GM18507 (cell line): ENCODE data around the gene TAF4B.
"Not testable (repeated sequence)": the region's sequence is repeated elsewhere in the genome, so short reads cannot be mapped to it uniquely, and the experiment has no call there.

ENCODE experiments used
- DNase-seq: peaks from one replicate; pipeline ENCODE4 v3.0.0; 2011; ENCODE audit warnings: low read depth; ENCODE audit not compliant: insufficient read length; ENCODE audit errors: extremely low spot score
- FAIRE-seq: peaks from 2 replicates; lab custom pipeline; 2011; peaks lifted over from hg19 to GRCh38; lab: Jason Lieb, UNC

The TAF4B gene

GRCh38 chr18:26416652-26417150 is 190.5 kb downstream of the TAF4B start:
- FAIRE-seq (no peak), DNase-seq (no peak)

- no peak for FAIRE-seq
- DNase-seq: no peak
Observed at GRCh38 chr18:26417190-26417589, 190.9 kb downstream of the TAF4B start.

DNA sequence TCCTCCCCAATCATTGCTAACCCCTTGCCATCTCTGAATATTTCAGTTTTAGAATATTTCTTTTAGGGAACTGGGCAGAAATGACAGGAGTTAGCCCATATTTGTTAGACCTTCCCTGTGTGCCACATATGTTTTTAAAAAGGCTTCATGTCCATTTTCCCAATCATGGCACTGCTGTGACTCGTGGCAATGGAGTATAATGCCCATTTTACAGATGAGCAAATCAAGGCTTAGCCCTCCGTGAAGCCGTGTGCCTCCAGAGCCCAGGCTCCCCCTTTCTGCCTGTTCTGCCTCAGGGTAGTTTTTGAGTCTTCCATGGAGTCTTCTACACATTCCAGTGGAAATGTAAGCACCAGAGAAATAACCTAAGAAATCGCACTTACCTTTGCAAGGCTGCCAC is 192.0 kb downstream of the TAF4B start:
- DNase-seq (no peak), FAIRE-seq (no peak)

GRCh38 chr18:26419746-26420145 is 193.5 kb downstream of the TAF4B start:
- no peak for DNase-seq
- no peak for FAIRE-seq

DNA sequence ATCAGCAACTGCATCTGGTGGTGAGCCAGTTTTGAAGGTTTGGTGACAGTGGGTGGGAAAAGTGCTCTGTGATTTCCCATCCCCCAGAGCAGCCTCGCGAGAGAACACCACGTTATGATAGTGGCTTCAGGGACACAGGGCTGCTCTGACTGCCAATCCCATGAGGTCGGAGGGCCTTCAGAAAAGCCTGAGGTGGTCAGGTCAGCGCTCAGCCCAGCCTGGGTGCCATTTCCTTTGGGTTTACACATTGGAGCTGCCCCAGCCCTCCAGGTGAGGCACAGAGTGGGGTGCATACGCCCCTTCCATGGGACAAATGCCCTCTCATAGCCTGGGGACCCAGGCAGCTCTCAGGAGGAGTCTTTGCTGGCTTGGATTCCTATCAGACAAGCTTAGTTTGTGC is 195.3 kb downstream of the TAF4B start:
- FAIRE-seq (no peak), DNase-seq (no peak)

DNA sequence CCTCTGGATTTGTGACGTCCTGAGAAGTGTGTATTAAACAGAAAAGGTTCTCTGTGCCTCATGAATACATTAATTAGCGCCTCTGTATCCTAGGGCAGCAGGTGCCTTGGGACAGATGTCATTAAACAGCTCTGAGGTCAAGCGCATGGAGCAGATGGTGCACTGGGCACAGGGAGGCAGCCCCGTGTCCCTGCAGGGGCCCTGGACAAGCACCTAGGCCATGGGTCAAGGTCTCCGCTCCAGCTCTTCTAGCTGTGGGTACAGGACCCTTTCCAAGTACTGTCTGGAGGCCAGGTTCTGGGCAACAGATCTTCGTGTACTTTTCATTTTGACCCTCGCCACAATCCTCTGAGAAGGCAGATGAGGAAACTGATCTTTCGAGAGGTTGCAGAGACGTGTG is 195.7 kb downstream of the TAF4B start:
- FAIRE-seq: no peak
- DNase-seq: no peak

DNA sequence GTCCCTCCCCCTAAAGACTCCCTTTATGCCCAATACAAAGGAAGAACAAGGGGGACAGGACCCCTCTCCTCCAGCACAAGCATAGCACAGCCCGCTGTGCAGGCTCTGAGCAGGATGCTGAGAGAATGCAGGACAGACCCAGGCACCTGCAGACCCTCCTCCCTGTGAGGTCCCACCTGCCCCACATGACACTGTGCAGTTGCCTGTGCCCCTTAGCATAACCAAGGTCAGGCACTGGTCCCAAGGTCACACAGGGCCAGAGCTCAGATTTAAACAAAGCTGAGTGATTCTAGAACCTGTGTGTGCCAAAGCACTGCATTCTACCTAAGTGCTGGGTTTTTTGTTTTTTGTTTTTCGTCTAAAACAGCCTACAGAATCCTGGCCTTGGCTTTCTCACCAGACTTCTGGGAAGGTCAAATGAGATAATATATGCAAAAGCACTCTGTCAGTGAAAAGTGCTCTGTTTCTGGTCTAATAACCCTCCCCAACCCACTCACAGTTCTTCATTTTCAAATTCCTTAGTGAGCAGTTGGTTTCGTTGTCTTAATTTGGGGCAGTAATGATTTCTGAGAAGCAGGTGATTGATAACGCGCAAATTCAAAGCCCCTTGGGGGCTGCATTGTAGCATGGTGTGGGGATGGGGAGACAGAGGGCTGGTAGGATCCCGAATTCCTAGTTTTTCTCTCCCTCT is 196.4 kb downstream of the TAF4B start:
- DNase-seq: no peak
- peak; percentile 81 for FAIRE-seq

DNA sequence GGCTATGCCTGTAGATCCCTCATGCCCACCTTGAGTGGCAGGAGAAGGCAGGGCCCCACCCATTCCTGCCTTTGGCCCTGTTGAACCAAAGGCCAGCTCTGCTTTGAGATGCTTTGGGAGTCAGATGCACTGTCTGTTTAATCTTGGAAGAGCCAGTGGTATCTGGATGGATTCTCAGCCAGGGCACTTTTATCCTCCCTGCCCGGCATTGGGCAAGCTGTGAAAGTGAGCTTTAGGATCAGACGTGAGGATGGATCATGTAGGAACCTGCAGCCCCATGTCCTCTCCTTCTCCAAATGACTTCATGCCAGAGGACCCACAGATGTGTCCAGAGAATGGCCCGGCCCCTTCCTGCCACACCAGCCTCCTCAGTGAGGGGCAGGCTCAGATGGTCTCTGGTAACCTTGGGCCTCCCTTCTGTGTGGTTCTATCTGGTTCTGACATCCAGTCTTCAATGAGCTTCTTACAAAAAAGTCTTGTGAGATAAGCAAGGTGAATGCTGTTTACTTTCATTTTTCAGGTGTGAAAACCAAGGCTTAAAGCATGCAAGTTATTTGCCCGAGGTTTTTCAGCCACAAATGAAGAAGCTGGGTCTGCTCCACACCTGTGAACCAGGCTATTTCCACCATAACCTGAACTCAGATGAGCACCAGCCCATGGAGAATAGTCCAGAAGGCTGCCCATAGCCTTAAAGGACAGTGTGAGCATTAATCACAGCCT is 198.3 kb downstream of the TAF4B start:
- peak; percentile 72 for FAIRE-seq

DNA sequence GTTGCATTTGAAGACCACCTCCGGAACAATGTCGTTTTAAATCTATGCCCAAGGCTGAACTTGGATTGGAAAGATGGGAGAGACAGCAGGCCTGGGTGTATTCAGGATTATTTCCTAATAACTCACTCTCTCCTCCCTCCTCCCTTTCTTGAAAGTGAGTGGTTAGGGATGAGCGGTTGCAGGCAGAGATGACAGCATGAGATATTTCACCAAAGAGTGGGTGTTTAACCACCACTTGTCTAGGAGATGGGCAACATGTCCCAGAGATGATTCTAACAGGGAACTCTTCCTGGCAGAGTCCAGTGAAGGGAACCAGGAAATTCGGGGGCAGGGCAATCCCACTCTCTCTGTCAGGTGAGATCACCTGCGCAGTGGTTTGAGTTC is 198.9 kb downstream of the TAF4B start:
- DNase-seq: no peak
- no peak for FAIRE-seq

More for the DNA sequence above, 198.3 kb downstream of the TAF4B start:
- DNase-seq: no peak

DNA sequence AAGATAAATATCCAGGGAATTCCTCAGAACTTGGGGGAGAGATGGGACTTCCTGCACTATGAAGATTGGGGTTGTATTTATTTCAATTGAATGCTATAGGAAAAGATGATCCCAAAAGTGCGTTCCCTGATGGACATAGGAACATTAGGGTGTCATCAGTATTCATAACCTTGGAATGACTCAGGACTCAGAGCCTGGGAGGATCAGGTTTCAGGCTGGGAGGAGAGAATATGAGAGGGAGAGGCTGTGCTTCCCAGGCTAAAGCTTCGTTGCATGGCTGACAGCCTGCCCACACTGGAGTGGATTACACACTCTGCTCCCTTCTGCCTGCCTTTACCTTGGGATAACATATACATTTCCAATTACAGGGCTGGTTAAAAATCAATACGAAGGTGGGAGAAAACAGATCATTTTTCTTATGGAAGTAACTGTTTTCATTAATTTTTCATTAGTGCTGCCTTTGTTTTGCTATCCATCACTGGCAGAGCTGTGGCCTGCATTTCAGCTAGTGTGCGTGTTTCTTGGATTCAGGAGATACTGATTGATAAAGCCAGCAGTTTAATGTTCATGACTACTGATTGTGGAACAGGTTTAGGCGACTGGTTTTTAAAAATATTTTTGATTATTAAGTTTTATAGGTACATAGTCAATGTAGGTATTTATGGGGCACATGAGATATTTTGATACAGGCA is 203.4 kb downstream of the TAF4B start:
- FAIRE-seq (peak; percentile 26), DNase-seq (no peak)

DNA sequence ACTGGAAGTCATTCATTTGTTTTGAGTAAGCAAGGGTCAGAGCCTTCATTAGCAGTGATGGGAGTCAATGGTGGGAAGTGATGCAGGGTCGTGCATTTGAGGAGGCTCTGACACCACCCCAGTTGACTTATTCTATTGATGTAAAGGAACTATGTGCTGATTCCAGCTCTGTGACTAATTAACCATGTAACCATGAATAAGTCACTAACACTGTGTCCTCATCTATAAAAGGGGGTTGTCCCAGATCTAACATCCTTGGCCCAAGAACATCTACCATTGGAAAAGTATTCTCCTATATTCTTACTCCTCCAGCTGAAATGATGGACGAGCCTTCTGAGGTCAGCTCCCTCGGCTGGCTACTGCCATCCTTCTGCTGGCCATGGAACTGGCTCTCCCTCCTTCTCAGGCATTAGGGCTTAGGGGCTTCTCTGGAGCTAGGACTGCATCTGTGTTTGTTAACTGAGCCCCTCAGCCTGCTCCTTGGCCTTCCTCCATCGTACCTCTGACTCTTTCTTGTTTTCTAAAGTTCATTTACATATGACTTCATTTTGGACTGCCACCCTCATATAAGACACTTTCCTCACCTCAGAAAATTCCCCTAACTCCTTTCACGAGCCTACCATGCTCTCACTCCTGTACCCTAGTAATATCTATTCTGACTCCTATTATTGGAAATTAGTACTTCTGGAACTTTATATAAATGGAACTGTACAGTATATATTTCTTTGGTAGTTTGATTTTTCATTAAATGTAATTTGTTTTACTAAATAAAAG is 206.6 kb downstream of the TAF4B start:
- FAIRE-seq: no peak
- no peak for DNase-seq

DNA sequence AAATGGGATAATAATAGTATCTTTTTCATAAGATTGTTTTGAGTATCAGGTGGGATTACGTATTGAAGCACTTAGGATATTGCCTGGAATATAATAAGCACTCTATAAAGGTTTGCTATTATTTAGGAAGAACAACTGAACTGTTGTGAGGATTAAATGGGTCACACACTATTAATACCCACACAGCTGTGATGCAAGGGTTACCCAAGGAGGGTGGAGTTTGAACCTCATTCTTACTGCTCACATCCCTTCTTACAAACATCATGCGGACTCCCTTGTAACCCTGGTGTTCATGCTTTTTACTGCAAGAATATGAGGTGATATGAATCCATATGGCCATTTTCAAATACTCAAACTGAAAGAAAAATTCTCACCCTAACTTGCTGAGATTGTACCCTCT is 208.6 kb downstream of the TAF4B start:
- FAIRE-seq: no peak
- no peak for DNase-seq

DNA sequence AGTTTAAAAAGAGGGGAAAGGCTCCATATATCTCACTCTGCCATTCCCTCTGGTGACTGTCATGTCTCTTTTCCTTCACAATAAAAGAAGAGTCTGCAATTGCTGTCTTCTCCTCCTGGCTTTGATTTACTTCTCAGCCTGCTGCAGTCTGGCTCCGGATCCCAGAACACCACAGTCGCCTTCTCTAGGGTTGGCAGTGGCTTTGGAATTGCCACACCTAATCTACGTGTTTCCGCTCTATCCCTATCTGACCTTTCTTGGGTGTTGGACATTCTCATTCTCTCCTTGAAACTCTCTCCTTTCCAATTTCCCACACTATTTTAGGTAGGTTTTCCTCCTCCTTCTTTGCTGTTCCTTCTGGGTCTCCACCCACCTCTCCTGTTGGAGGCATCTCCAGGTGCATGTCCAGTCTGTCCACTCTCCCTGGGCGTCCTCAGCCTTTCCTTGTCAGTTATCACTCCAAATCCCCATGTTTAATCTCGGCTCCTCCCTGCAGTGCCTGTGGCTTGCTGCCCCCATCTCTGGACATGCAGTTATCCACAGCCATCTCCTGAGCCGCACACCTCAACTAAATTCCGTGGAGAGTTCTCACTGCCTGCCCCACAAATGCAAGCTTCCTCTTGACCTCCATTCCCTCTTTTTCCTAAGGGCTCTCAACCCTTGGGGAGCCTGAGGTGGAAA is 209.3 kb downstream of the TAF4B start:
- DNase-seq: no peak

GRCh38 chr18:26436176-26437051 is 210.2 kb downstream of the TAF4B start:
- no peak for FAIRE-seq
- no peak for DNase-seq

More for the DNA sequence above, 209.3 kb downstream of the TAF4B start:
- no peak for FAIRE-seq

DNA sequence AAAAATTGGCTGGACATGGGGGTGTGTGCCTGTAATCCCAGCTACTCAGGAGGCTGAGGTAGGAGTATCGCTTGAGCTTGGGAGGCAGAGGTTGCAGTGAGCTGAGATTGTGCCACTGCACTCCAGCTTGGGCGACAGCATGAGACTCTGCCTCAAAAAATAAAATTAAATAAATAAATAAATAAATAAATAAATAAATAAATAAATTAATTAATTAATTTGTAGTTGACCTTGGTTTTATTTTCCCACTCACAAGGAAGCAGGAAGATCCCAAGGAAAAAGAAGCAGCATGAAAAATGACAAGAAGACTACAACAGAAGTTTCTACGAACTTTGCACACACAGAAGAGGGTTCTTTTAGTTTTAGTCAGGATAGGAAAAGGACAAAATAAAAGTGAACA is 211.4 kb downstream of the TAF4B start:
- not testable (repeated sequence) for DNase-seq, FAIRE-seq

- peak; percentile 80 for FAIRE-seq
- DNase-seq: no peak
Observed at GRCh38 chr18:26438980-26439379, 212.7 kb downstream of the TAF4B start.

DNA sequence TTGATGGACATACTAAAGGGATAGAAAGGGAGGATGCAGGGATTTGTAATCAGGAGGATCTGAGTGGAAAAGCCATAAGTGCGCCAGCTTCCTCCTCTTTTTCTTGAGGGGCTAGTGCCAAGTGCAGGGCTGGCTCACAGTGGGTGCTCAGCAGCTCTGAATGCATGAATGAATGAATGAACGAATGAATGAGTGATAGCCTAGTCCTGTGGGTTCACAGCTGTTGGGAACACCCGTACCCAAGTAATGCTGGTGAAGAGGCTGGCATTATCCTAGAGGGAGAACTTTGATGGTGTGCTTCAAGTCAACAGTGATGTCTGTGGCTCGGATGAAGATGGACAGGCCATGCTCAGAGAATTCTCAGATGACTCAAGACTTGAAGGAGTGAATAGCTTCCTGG is 213.3 kb downstream of the TAF4B start:
- no peak for FAIRE-seq
- DNase-seq: no peak

GRCh38 chr18:26440644-26441043 is 214.4 kb downstream of the TAF4B start:
- no peak for DNase-seq
- no peak for FAIRE-seq
